OCI-LY1 (cell line): ENCODE measurements around the gene SPATS2L.

ENCODE experiments used
- CTCF ChIP-seq: fragments of 200-600 bp; sonication (generic), shearing (Covaris generic); IDR thresholded peaks from 2 replicates; pipeline ENCODE4 v1.5.1; 2017; ENCODE audit warnings: mild to moderate bottlenecking, antibody characterized with exemption, low read length, moderate library complexity, mixed read lengths
- EZH2 ChIP-seq: fragments of 200-600 bp; sonication (generic), shearing (Covaris generic); IDR thresholded peaks from 2 replicates; pipeline ENCODE4 v1.8.0; 2017; ENCODE audit warnings: borderline replicate concordance, mixed run types, mild to moderate bottlenecking, antibody characterized with exemption, low read length, moderate library complexity, mixed read lengths

- no peak for TF ChIP-seq EZH2
- TF ChIP-seq CTCF: no peak
Observed at GRCh38 chr2:200385063-200385635, 78.7 kb downstream of the SPATS2L start.
